Vagina (tissue), 2 donors: ENCODE data around the gene LIPG.

Experiments used
- CTCF ChIP-seq, 3 experiments: fragments of 450-650 bp in 2 of 3; fragments of 200-600 bp in 1 of 3; sonication (generic) in 1 of 3; IDR thresholded peaks; one replicate each; pipeline ENCODE4 v1.5.1; 2017 to 2019; ENCODE audit warnings: antibody characterized with exemption in 3 of 3, mild to moderate bottlenecking in 2 of 3, moderate library complexity in 2 of 3
- POLR2A ChIP-seq, 2 donors: fragments of 450-650 bp; IDR thresholded peaks; one replicate each; pipeline ENCODE4 v1.6.1; 2017; ENCODE audit warnings: antibody characterized with exemption in 2 of 2, mild to moderate bottlenecking in 2 of 2, moderate library complexity in 2 of 2

- TF ChIP-seq CTCF (IDR thresholded peaks at IDR 0.05) = no peak
- no peak for TF ChIP-seq POLR2A (IDR thresholded peaks at IDR 0.05)
Observed at GRCh38 chr18:49617865-49618264, 56.0 kb downstream of the LIPG start.
